ENCODE results near the gene GNAL. TPM values are rescaled to one million over a fixed set of nuclear protein-coding genes. Genes with fewer than 3 reads are reported as not detected.

GNAL gene
- total RNA-seq, 1 donor from 2014 or later, result 0.21 TPM

GRCh38 chr18:11857177-11857887, 168.3 kb downstream of the GNAL start:
- Mint-ChIP-seq H3K27me3 (ENCODE audit: insufficient read depth) (peaks cover 3% of the 10 kb centered on the region), H3K36me3 (ENCODE audit: low read depth) (no peaks in the 10 kb centered on the region), H3K4me3 (no peak overlapping the region), H3K27ac (no peak overlapping the region), H3K4me1 (ENCODE audit: low read depth) (peaks cover 13% of the 10 kb centered on the region), H3K9me3 (no peaks in the 10 kb centered on the region)
- no peak for DNase-seq (ENCODE audit: low spot score)
- intact Hi-C loops (cut with micrococcal nuclease), result no loop called here

DNA sequence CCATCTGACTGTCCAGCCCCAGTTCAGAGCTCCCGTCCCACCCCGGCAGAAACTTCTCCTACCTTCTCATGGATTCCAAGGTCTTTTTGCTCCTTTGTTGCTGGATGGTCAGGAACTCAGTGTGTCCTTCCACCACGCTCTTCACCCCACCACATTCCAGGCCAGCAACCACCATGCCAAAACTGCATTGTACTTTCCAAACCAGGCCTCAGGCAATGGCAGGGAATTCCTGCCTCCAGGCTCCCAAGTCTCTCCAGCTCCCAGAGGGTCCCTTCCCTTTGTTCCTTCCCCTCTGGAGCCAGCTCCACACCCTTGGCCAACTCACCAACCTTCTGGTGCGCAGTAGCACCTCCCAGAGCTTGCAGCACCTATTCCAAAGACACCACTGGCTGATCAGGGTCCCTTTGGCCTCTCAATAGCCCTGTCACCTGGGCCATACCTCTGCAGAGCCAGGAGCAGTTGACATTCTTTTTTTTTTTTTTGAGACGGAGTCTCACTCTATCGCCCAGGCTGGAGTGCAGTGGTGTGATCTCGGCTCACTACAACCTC, 170.3 kb downstream of the GNAL start:
- Mint-ChIP-seq H3K27me3 (ENCODE audit: insufficient read depth) (peaks cover 3% of the 10 kb centered on the region), H3K4me1 (ENCODE audit: low read depth) (no peaks in the 10 kb centered on the region), H3K36me3 (ENCODE audit: low read depth) (no peaks in the 10 kb centered on the region), H3K4me3 (no peak overlapping the region), H3K27ac (no peak overlapping the region), H3K9me3 (no peaks in the 10 kb centered on the region)
- intact Hi-C loops (cut with micrococcal nuclease), result no loop called here
- no peak for DNase-seq (ENCODE audit: low spot score)

GRCh38 chr18:11859903-11860407, 170.9 kb downstream of the GNAL start:
- intact Hi-C loops (cut with micrococcal nuclease), result no loop called here
- Mint-ChIP-seq H3K27ac (no peak overlapping the region), H3K36me3 (ENCODE audit: low read depth) (no peaks in the 10 kb centered on the region), H3K27me3 (ENCODE audit: insufficient read depth) (peaks cover 3% of the 10 kb centered on the region), H3K4me1 (ENCODE audit: low read depth) (no peaks in the 10 kb centered on the region), H3K4me3 (no peak overlapping the region), H3K9me3 (no peaks in the 10 kb centered on the region)
- no peak for DNase-seq (ENCODE audit: low spot score)

DNA sequence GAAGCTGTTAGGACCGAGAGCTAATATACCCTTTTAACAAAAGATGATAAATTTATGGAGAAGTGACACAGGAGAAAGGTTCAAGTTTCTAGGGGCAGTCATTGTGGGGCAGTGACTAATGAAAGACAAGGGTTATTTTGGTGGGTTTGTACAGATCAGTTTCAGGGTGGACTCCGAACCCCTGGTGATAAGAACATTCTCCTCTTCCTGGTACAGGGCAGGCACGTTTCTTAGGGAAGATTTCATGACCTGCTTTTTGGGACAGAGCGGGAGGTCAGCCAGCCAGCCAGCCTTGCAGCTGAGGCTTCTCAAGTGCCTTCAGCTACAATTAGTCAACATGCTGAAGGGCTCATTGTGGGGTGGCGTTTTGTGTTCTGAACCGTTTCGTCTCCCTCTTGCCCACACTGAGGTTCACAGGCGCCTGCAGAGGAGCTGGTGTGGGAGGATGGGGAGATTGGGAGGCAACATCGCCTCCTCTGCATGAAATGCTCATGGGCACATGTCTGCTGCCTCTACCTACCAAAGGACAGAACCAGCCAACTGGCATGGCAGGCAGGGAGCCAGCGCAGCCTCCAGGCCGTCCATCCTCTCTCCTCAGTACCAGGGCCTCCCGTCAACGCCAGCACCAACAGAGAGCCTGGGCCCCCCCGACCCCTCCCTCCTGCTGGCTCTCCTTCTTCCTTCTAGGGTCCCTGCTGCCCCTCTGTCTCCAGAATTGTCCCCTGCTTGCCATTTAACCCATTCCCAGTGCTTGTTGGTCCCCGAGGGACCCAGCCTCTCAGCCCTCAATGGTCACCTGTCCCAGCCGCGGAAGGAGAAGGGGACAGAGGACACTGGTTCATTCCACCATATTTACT, 171.8 kb downstream of the GNAL start:
- H3K4me3 Mint-ChIP-seq, result no peak overlapping the region
- DNase-seq (ENCODE audit: low spot score), result no peak
- H3K27ac Mint-ChIP-seq, result no peak overlapping the region
- H3K4me1 Mint-ChIP-seq (ENCODE audit: low read depth), result no peaks in the 10 kb centered on the region
- H3K36me3 Mint-ChIP-seq (ENCODE audit: low read depth), result no peaks in the 10 kb centered on the region
- H3K27me3 Mint-ChIP-seq (ENCODE audit: insufficient read depth), result peaks cover 3% of the 10 kb centered on the region
- no peaks in the 10 kb centered on the region for H3K9me3 Mint-ChIP-seq
- intact Hi-C loops (cut with micrococcal nuclease), result no loop called here

- no peaks in the 10 kb centered on the region for H3K9me3 Mint-ChIP-seq
- no peak overlapping the region for H3K4me3 Mint-ChIP-seq
- intact Hi-C loops (cut with micrococcal nuclease), result no loop called here
- H3K27me3 Mint-ChIP-seq (ENCODE audit: insufficient read depth), result peaks cover 4% of the 10 kb centered on the region
- no peaks in the 10 kb centered on the region for H3K36me3 Mint-ChIP-seq (ENCODE audit: low read depth)
- H3K4me1 Mint-ChIP-seq (ENCODE audit: low read depth), result no peaks in the 10 kb centered on the region
- no peak for DNase-seq (ENCODE audit: low spot score)
- no peak overlapping the region for H3K27ac Mint-ChIP-seq
These were observed 172.7 kb downstream of the GNAL start for GRCh38 chr18:11861583-11862288.

- H3K36me3 Mint-ChIP-seq (ENCODE audit: low read depth), result no peaks in the 10 kb centered on the region
- no peak overlapping the region for H3K4me3 Mint-ChIP-seq
- no peak overlapping the region for H3K27ac Mint-ChIP-seq
- no peaks in the 10 kb centered on the region for H3K4me1 Mint-ChIP-seq (ENCODE audit: low read depth)
- peaks cover 2% of the 10 kb centered on the region for H3K27me3 Mint-ChIP-seq (ENCODE audit: insufficient read depth)
- no peaks in the 10 kb centered on the region for H3K9me3 Mint-ChIP-seq
- intact Hi-C loops (cut with micrococcal nuclease), result no loop called here
- no peak for DNase-seq (ENCODE audit: low spot score)
These were observed 173.5 kb downstream of the GNAL start for GRCh38 chr18:11862468-11863137.

- H3K4me3 Mint-ChIP-seq, result no peak overlapping the region
- no peaks in the 10 kb centered on the region for H3K9me3 Mint-ChIP-seq
- no peak for DNase-seq (ENCODE audit: low spot score)
- H3K27ac Mint-ChIP-seq, result no peak overlapping the region
- no peaks in the 10 kb centered on the region for H3K4me1 Mint-ChIP-seq (ENCODE audit: low read depth)
- intact Hi-C loops (cut with micrococcal nuclease), result no loop called here
- peaks cover 2% of the 10 kb centered on the region for H3K27me3 Mint-ChIP-seq (ENCODE audit: insufficient read depth)
- no peaks in the 10 kb centered on the region for H3K36me3 Mint-ChIP-seq (ENCODE audit: low read depth)
These were observed 175.4 kb downstream of the GNAL start for GRCh38 chr18:11864471-11864870.

DNA sequence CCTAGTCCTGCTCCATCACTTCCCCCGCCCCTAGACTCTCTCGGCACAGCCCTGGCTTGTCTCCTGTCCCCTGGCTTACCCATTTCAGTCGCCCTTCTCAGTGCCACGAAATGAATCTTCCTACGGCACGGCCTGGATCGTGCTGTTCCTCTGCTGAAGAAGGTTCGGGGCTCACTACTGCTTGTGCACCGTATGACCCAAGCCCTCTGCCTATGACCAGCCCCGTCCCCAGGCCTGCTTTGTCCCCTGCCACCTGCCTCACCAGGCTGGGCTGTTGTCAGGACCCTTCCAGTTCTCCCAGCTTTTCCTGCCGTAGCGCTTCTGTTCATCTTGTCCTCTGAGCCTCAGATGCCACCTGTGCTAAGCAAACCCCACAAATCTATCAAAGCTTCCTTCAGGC, 176.0 kb downstream of the GNAL start:
- Mint-ChIP-seq H3K4me3 (no peak overlapping the region), H3K9me3 (no peaks in the 10 kb centered on the region), H3K36me3 (ENCODE audit: low read depth) (no peaks in the 10 kb centered on the region), H3K27me3 (ENCODE audit: insufficient read depth) (peaks cover 2% of the 10 kb centered on the region), H3K4me1 (ENCODE audit: low read depth) (no peaks in the 10 kb centered on the region), H3K27ac (no peak overlapping the region)
- DNase-seq (ENCODE audit: low spot score), result no peak
- intact Hi-C loops (cut with micrococcal nuclease), result no loop called here

GRCh38 chr18:11866329-11866728, 177.3 kb downstream of the GNAL start:
- no peaks in the 10 kb centered on the region for H3K9me3 Mint-ChIP-seq
- no peaks in the 10 kb centered on the region for H3K4me1 Mint-ChIP-seq (ENCODE audit: low read depth)
- H3K27me3 Mint-ChIP-seq (ENCODE audit: insufficient read depth), result peaks cover 2% of the 10 kb centered on the region

DNA sequence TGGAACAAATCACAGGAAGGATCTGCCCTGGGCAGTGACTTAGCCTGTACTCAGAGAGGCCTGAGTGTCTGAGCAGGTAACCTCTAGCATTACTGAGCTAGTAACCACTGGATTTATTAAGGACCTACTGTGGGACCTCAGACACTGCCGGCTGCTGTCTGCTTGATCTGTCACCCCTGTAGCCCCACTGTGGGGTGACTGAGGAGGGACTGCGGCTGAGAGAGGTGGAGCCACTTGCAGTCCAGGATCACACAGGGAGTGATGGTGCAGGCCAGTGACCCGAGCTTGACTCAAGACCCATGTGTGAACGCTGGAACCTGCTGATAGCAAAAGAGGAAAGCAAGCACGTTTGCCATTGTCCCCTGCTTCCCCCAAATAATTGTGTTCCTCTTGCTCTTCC, 177.7 kb downstream of the GNAL start:
- Mint-ChIP-seq H3K4me1 (ENCODE audit: low read depth) (no peaks in the 10 kb centered on the region), H3K27ac (no peak overlapping the region), H3K36me3 (ENCODE audit: low read depth) (no peaks in the 10 kb centered on the region), H3K9me3 (no peaks in the 10 kb centered on the region), H3K27me3 (ENCODE audit: insufficient read depth) (peaks cover 2% of the 10 kb centered on the region), H3K4me3 (no peak overlapping the region)
- intact Hi-C loops (cut with micrococcal nuclease), result no loop called here
- no peak for DNase-seq (ENCODE audit: low spot score)

More at GRCh38 chr18:11866329-11866728, 177.3 kb downstream of the GNAL start:
- H3K27ac Mint-ChIP-seq, result no peak overlapping the region
- DNase-seq (ENCODE audit: low spot score), result no peak
- intact Hi-C loops (cut with micrococcal nuclease), result no loop called here
- H3K36me3 Mint-ChIP-seq (ENCODE audit: low read depth), result no peaks in the 10 kb centered on the region
- H3K4me3 Mint-ChIP-seq, result no peak overlapping the region

- intact Hi-C loops (cut with micrococcal nuclease), result no loop called here
- no peaks in the 10 kb centered on the region for H3K36me3 Mint-ChIP-seq (ENCODE audit: low read depth)
- no peaks in the 10 kb centered on the region for H3K9me3 Mint-ChIP-seq
- no peak for DNase-seq (ENCODE audit: low spot score)
- H3K4me1 Mint-ChIP-seq (ENCODE audit: low read depth), result no peaks in the 10 kb centered on the region
- H3K27ac Mint-ChIP-seq, result no peak overlapping the region
- H3K27me3 Mint-ChIP-seq (ENCODE audit: insufficient read depth), result peaks cover 2% of the 10 kb centered on the region
- H3K4me3 Mint-ChIP-seq, result no peak overlapping the region
These were observed 179.2 kb downstream of the GNAL start for GRCh38 chr18:11868230-11868629.

DNA sequence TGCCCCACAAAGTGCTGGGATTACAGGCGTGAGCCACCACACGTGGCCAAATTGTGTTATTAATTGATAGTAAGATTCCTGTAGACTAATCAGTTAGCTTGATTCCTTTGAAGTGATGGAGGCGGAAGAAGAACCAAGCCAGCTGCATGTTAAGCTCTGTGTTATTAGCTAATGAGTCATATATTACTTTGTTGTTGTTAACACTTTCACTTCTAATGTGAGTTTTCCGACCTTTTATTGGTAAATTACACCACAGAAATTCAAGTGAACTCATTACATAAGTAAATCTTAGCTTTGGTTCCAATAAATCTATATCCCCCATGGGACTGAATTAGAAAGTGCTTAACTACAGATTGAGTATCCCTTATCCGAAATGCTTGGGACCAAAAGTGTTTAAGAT, 182.4 kb downstream of the GNAL start:
- no peaks in the 10 kb centered on the region for H3K9me3 Mint-ChIP-seq
- H3K27me3 Mint-ChIP-seq (ENCODE audit: insufficient read depth), result peaks cover 2% of the 10 kb centered on the region
- no peaks in the 10 kb centered on the region for H3K4me1 Mint-ChIP-seq (ENCODE audit: low read depth)
- H3K36me3 Mint-ChIP-seq (ENCODE audit: low read depth), result no peaks in the 10 kb centered on the region
- intact Hi-C loops (cut with micrococcal nuclease), result no loop called here
- H3K27ac Mint-ChIP-seq, result no peak overlapping the region
- DNase-seq (ENCODE audit: low spot score), result no peak
- no peak overlapping the region for H3K4me3 Mint-ChIP-seq

Data from activated T-helper 1 cell treated with anti-CD3 and anti-CD28 coated beads, Interleukin-12 subunit alpha, Interleukin-12 subunit beta, Interleukin-2, Interleukin-4 antibody, amounts not matched to agents 30 ng/mL and 10 ng/mL and 1 ng/mL, durations not matched to agents 14 hours and 24 hours and 36 hours (primary cell).